Cardiac muscle cell (in vitro differentiated cells and primary cell): ENCODE measurements around the gene NODAL. TPM values are rescaled to one million over a fixed set of nuclear protein-coding genes. Genes with fewer than 3 reads are reported as not detected.

Experiments used
- DNase-seq, 2 donors: peaks; one replicate each; pipeline versions ENCODE4 v3.0.0 to v3.0.0-alpha.2; 2010 to 2017; ENCODE audit warnings: low read depth in 1 of 2, low spot score in 1 of 2
- H3K27ac ChIP-seq: fragments of 200-600 bp; sonication (generic); 2 replicates; pipeline ENCODE4 v1.5.1; 2016
- H3K27me3 ChIP-seq: fragments of 200-600 bp; sonication (generic); 2 replicates; pipeline ENCODE4 v1.6.0; 2016; ENCODE audit warnings: control low read depth
- H3K36me3 ChIP-seq: fragments of 200-600 bp; sonication (generic); 2 replicates; pipeline ENCODE4 v1.5.1; 2016; ENCODE audit warnings: control low read depth
- H3K4me1 ChIP-seq: fragments of 200-600 bp; sonication (generic); 2 replicates; pipeline ENCODE4 v1.8.1; 2017; ENCODE audit warnings: low read depth, mild to moderate bottlenecking, mixed run types
- H3K4me3 ChIP-seq: fragments of 200-600 bp; sonication (generic); 2 replicates; pipeline ENCODE4 v1.5.1; 2016; ENCODE audit warnings: mild to moderate bottlenecking
- H3K9me3 ChIP-seq: fragments of 200-600 bp; sonication (generic); 2 replicates; pipeline ENCODE4 v1.5.1; 2017; ENCODE audit warnings: low read depth, mild to moderate bottlenecking, control low read depth
- CTCF ChIP-seq: IDR thresholded peaks from 2 replicates; pipeline ENCODE4 v1.5.1; 2012; ENCODE audit warnings: low read depth, mild to moderate bottlenecking, low read length
- polyA plus RNA-seq: library from polyadenylated mRNA; unstranded; fragments of >200 nt; fragmentation: Nextera tagmentation; extraction: Ambion mirVana; gene quantifications from 2 replicates; pipeline ENCODE4 v1.2.1, GENCODE V29; 2016
- total RNA-seq: library from RNA; depleted of rRNA; stranded (reverse); fragments of >200 nt; gene quantifications from 2 replicates; pipeline ENCODE4 v1.2.3, GENCODE V29; 2016

The NODAL gene
- total and polyA plus RNA-seq, 2 experiments from 2014 or later, result 0.07 to 0.15 TPM

DNA sequence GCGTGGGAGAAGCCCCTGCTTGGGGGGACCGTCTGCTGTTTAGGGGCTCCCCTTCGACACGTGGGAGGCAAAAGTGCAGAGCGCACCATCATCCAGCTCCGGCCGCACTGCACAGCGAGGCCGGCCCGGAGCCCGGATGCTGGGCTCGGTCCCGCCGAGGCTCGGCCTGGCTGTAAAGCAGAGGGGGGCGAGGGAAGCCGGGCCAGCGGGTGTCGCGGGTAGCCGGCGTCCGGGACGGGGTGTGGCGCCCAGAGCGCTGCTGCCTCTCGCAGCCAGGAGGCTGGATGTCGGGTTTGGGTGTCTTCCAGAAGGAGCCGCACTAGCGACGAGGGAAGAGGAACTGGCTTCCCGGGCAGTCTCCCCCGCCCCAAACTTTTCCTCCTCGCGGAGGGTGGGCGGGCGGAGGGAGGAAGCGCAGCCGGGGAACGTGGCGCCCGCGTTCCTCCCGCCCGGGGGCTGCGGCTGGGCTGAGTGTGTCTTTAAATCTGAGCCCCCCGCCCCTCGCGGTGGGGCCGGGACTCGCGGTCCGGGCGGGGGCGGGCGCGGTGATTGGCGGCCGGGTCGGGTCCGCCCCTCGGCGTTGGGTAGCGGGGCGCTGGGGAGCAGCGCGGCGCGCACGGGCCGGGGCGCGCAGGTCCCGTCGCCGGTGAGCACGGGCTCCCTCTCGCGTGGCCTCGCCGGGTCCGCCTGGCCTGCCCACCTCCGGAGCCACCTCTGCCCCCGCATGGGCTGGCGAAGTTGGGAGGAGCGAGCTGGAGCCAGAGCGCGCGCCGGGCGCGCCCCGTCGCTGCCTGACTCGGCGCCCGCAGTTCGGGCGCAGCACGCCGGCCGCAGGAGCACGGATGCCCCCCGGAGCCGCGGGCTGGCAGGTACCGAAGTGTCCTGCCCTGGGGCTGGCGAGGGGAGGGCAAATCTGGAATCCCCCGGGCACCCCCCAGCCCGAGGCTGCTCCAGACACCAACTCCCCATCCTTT, 37.0 kb upstream of the NODAL start, which contains the start of gene PALD1:
PALD1 (plus strand) TSS at position 577 of the 974 bp plus-strand sequence. CDS start 47,185 bp downstream, outside the sequence.
- peaks cover 30% of the 10 kb centered on the region for H3K27me3 ChIP-seq
- DNase-seq, result peak; percentile 39 to 71
- H3K27ac ChIP-seq, result no peak within 1 kb of the TSS
- peak within 1 kb of the TSS; percentile 58 for H3K4me3 ChIP-seq
- H3K4me1 ChIP-seq, result peaks cover 11% of the 10 kb centered on the region
- TF ChIP-seq CTCF, result no peak
- H3K36me3 ChIP-seq, result no peaks in the 10 kb centered on the region
- no peaks in the 10 kb centered on the region for H3K9me3 ChIP-seq

GRCh38 chr10:70477661-70478162, 36.2 kb upstream of the NODAL start:
- DNase-seq, result peak in 1 of 2 donors; percentile 28
- Histone ChIP-seq H3K4me1 (peaks cover 11% of the 10 kb centered on the region), H3K9me3 (no peaks in the 10 kb centered on the region), H3K4me3 (peak overlapping the region; percentile 58), H3K27me3 (peaks cover 30% of the 10 kb centered on the region), H3K36me3 (no peaks in the 10 kb centered on the region), H3K27ac (no peak overlapping the region)
- no peak for TF ChIP-seq CTCF

DNA sequence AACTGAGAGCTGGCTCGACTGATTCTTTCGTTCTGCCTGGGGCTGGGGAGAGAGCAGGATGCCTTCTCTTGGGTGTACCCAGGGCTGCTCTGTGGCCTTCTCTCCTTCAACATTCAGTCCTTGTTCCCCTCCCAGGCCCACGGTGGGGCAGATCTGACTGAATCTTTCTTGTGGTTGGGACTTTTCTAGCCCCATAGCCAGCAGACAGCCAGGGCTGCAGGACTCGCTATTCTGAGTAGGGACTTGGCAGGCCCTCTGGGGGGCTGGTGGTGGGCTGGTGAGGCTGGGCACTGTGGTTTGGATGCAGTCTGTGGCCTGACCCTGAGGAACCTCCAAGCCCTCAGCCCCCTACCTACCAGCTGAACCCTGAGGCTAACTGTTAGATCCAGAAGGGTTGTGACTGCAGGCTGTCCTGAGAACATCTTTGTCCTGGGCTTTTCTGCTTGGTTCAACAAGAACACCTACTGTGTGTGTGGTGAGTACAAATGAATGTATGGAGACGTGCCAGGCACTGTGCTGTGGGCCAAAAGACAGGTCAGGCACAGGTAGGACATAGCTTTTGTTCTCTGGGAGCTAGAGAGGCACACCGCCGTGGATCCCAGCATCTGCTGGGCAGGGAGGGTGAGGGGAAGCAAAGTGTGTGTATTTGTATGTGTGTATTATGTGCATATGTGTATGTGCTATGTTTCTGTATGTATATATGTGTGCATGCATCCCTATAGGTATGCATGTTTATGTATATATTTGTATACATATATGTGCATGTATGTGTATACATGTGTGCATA, 35.0 kb upstream of the NODAL start:
- Histone ChIP-seq H3K4me1 (peaks cover 5% of the 10 kb centered on the region), H3K36me3 (no peaks in the 10 kb centered on the region), H3K27ac (no peak overlapping the region), H3K4me3 (no peak overlapping the region), H3K27me3 (peaks cover 30% of the 10 kb centered on the region), H3K9me3 (no peaks in the 10 kb centered on the region)
- no peak for TF ChIP-seq CTCF
- no peak for DNase-seq

- peaks cover 5% of the 10 kb centered on the region for H3K4me1 ChIP-seq
- no peaks in the 10 kb centered on the region for H3K9me3 ChIP-seq
- H3K36me3 ChIP-seq, result no peaks in the 10 kb centered on the region
- no peak for TF ChIP-seq CTCF
- H3K27me3 ChIP-seq, result peaks cover 30% of the 10 kb centered on the region
- no peak overlapping the region for H3K4me3 ChIP-seq
- H3K27ac ChIP-seq, result no peak overlapping the region
- DNase-seq, result no peak
These were observed 34.2 kb upstream of the NODAL start for GRCh38 chr10:70475661-70476060.

DNA sequence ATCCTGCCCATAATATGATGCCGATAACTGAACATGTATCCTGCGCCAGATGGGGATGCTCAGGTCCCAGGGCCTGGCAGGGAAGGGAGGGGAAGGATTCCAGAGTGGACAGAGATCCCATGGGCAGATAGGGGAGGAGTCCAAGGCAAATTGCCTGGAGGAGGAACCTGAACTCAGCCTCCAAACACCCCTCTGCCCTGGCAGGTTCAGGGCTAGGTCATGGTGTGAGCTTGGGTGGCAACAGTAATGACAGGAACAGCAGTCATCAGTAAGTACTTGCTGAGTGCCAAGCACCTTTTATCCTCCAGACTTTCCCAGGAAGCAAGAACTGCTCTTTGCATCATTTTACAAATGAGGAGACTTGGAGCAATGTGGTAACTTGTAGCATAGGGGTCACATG, 33.3 kb upstream of the NODAL start:
- Histone ChIP-seq H3K27ac (no peak overlapping the region), H3K4me1 (peaks cover 5% of the 10 kb centered on the region), H3K36me3 (no peaks in the 10 kb centered on the region), H3K4me3 (no peak overlapping the region), H3K9me3 (no peaks in the 10 kb centered on the region), H3K27me3 (peaks cover 30% of the 10 kb centered on the region)
- TF ChIP-seq CTCF, result no peak
- DNase-seq, result peak in 1 of 2 donors; percentile 77
